ENCODE measurements around the gene BCOR.

BCOR gene

DNA sequence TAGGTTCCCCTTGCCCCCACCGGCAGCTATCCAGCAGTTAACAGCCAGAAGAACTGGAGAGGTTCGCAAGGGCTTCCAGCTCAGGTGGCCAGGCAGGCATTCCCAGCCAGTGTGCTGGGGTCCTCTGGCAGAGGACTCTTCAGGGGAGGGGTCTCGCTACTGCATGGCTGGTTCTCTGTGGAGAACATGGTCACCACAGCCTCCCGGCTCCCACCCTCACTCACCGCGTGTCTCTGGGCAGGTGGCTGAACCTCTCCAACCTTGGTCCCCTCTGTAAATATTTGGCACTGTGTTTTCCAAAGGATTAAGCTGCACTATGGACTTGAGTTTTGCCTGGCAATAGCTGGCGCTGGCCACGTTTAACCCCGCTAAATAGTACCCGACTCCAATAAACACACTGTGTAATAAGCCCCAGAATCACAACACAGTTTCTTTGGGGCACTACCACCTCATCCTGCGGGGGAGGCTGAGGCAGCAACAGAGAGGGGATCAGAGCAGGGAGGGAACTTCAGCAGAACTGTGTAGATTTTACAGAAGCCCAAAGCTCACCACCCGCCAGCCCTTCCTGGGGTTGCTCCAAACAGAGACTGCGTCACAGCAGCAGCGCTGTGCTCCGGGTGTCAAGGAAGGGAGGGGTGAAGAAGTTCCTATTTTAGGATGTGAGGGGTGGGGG is 15.2 kb downstream of the BCOR start:
- TF ChIP-seq, protein P1, sequence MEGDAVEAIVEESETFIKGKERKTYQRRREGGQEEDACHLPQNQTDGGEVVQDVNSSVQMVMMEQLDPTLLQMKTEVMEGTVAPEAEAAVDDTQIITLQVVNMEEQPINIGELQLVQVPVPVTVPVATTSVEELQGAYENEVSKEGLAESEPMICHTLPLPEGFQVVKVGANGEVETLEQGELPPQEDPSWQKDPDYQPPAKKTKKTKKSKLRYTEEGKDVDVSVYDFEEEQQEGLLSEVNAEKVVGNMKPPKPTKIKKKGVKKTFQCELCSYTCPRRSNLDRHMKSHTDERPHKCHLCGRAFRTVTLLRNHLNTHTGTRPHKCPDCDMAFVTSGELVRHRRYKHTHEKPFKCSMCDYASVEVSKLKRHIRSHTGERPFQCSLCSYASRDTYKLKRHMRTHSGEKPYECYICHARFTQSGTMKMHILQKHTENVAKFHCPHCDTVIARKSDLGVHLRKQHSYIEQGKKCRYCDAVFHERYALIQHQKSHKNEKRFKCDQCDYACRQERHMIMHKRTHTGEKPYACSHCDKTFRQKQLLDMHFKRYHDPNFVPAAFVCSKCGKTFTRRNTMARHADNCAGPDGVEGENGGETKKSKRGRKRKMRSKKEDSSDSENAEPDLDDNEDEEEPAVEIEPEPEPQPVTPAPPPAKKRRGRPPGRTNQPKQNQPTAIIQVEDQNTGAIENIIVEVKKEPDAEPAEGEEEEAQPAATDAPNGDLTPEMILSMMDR (conservative IDR thresholded peaks at IDR 0.05): no peak
- H3K27ac ChIP-seq: peak overlapping the region; percentile 82

GRCh38 chrX:40081679-40082068 is 16.1 kb downstream of the BCOR start:
- TF ChIP-seq, protein P1 (conservative IDR thresholded peaks at IDR 0.05): no peak
- peak overlapping the region; percentile 82; the same call in 1 of the 2 replicates for H3K27ac ChIP-seq

GRCh38 chrX:40080894-40081678 is 16.7 kb downstream of the BCOR start:
- TF ChIP-seq, protein P1 (conservative IDR thresholded peaks at IDR 0.05): no peak
- no peak overlapping the region for H3K27ac ChIP-seq

DNA sequence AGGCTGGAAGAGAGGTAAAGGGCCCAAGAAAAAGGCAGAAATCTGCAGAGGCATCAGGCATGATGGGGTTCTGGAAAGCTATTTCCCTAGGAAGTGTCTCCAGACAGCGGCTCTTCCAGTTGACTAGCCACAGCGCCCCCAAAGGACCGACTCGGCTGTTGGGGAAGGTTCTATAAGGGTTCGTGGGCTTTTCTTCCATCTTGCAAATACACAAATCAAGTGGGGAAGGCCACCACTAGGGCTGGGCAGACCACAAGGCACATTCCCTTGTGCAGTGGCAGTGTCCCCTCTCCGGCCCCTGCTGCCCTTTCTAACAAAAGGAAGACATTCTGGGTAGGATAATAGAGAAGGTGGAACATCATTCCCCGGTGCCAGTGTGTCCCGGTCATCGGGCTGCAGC is 18.2 kb downstream of the BCOR start:
- no peak overlapping the region for H3K27ac ChIP-seq
- TF ChIP-seq, protein P1 (conservative IDR thresholded peaks at IDR 0.05): no peak

DNA sequence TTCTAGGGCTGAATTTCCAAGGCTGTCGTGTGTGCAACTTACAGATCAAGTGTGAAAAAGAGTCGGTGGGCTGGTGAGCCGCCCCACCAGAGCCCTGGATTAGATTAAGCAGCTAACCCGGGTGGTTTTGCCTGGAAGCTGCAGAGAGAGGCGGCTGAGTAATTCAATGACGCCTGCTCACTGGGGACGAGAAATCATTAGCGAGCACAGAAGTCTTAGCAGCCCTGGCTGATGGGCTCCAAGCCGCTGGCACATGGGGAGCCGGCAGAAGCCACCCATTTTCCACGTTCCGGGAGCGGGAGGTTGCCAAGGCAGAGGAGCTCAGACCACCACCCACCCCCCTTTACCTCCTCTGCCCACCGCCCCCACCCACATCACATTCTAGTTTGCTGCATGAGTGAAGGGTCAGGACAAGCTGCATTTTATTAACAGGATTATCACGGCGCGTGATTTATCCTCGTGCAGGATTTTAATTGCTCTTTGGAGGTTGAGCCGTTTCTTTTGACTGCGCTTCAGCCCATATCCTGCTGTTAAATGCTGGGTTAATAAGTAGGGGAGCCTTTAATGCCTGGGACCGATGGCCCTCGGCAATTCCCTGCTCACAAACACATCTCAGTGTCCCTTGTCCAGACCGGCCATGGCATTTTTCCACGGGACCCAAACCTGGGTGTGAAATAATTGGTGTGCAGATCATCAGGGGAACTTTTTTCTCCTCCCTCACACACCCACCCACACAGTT is 19.1 kb downstream of the BCOR start:
- no peak overlapping the region for H3K27ac ChIP-seq

DNA sequence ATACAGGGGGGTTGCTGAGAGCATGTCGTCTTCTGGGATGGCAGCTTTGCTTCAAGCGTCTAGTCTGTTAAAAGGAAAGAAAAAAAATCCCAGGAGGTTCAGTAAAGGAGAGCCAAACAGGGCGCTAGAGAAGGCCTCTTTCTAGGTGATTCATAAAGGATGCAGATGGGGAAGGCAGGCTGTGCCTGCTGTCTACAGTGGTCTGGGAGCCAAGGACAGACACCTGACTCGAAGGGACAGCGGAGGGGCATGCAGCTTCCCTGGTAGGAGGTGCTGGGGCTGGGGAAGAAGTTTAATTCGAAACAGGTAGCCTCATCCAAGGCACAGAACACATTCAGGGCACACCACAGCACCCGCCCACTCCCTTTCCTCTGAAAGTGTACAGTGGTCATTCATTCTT is 19.9 kb downstream of the BCOR start:
- TF ChIP-seq, protein P1 (conservative IDR thresholded peaks at IDR 0.05): no peak
- H3K27ac ChIP-seq: peak overlapping the region; percentile 4; the same call in 1 of the 2 replicates

More for the DNA sequence above, 19.1 kb downstream of the BCOR start:
- TF ChIP-seq, protein P1 (conservative IDR thresholded peaks at IDR 0.05): no peak

All from VCaP (cell line).